GM23248 (cell line): ENCODE data around the gene MRPL33.

Experiments
- EZH2 ChIP-seq: fragments of 200-600 bp; sonication (generic); IDR thresholded peaks from 2 replicates; pipeline ENCODE4 v1.6.1; 2018; ENCODE audit warnings: antibody characterized with exemption, mild to moderate bottlenecking; ENCODE audit not compliant: insufficient read depth, poor library complexity, severe bottlenecking
- EZH2phosphoT487 ChIP-seq: fragments of 200-600 bp; sonication (generic); IDR thresholded peaks from 2 replicates; pipeline ENCODE4 v1.6.1; 2018; ENCODE audit warnings: antibody characterized with exemption, moderate library complexity, mild to moderate bottlenecking, low read depth; ENCODE audit not compliant: insufficient read depth

DNA sequence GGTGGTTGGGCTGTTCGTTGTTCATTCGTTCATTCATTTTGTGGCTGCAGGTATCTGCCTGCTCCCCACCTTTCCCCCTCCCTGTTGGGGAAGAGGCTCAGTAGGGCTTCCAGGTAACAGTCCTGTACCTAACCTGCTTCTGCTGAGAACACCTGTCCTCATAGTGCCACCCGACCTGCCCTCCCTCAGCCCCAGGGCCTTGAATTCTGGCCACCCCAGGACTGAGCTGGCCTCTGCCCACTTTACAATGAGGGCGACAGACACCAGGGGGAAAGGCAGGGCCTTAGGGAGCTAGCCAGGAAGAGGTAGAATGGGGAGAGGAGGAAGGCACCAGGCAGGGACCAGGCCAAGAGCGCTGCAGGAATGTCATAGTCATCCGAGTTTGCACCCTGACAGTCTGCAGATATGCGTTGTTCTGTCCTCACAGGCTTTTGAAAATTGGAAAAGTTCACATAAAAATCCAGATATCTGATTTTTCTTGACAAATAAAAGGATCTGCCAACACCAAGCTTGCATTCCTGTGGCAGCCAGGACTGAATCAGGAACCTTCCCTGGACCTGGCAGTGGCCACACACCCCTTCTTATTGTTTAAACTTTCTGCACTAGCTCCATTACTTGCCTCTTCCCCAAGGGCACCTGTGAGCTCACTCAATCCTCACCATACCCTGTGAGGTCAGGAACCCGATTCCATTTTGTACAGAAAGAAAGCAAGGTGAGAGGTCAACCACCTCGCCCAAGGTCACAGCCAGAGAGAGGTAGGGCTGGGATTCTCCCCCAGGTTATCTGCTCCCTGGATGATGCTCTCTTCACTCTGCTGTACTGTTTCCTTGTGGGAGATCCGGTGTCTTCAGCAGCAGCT, 35.3 kb upstream of the MRPL33 start:
- TF ChIP-seq EZH2 = no peak
- TF ChIP-seq EZH2phosphoT487 = no peak
